GM12873 (cell line): ENCODE results near the gene GPR62.

Experiments
- TF ChIP-seq, protein P1 (sequence below): IDR thresholded peaks from 2 replicates; pipeline ENCODE4 v1.5.1; 2012; ENCODE audit warnings: low read depth, mild to moderate bottlenecking, moderate library complexity, low read length, control low read depth; ENCODE audit not compliant: insufficient read depth; ENCODE audit errors: missing control alignments

The GPR62 gene

DNA sequence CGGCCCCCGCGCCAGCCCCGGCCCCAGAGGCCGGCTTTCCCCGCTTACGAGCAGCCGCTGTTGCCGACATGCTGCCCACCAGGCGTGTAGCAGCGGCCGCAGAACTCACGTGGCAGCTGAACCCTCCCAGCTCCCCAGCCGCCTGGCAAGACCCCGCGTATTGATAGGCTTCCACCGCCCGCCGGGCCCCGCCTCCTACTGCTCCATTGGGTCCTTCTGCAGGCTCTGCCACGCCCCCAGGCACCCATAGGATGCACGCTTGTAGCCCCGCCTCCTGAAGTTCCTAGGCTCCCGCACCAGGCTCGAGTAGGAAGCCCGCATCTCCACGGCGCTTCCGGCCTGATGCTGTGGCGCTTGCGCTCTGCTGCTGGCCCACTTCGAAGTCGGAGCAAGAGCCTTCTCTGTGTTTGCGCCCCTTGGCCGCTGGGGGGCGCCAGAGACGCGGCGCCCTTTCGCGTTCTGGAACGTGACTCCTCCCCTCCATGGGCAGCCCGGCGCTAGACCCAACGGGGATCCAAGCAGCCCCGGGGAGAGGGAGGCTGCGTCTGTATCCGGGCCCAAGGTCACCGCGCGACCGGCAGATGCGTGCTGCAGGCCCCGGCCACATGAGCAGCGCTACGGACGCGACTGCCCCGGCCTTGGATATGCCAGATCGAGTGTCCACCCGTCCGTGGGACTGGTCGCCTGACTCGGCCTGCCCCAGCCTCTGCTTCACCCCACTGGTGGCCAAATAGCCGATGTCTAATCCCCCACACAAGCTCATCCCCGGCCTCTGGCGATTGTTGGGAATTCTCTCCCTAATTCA lies 13.2 kb upstream of the GPR62 start, which contains the start of the genes PARP3 and RRP9:
Gene PARP3 (plus strand): TSS at position 566 of the 805 bp plus-strand sequence. CDS start 993 bp downstream, outside the sequence.
Gene RRP9 (minus strand): TSS at position 107 of the 805 bp plus-strand sequence. CDS start 37 bp downstream, at position 70.
- TF ChIP-seq, protein P1, sequence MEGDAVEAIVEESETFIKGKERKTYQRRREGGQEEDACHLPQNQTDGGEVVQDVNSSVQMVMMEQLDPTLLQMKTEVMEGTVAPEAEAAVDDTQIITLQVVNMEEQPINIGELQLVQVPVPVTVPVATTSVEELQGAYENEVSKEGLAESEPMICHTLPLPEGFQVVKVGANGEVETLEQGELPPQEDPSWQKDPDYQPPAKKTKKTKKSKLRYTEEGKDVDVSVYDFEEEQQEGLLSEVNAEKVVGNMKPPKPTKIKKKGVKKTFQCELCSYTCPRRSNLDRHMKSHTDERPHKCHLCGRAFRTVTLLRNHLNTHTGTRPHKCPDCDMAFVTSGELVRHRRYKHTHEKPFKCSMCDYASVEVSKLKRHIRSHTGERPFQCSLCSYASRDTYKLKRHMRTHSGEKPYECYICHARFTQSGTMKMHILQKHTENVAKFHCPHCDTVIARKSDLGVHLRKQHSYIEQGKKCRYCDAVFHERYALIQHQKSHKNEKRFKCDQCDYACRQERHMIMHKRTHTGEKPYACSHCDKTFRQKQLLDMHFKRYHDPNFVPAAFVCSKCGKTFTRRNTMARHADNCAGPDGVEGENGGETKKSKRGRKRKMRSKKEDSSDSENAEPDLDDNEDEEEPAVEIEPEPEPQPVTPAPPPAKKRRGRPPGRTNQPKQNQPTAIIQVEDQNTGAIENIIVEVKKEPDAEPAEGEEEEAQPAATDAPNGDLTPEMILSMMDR, result peak; percentile 98

GRCh38 chr3:51942603-51943450 lies 12.4 kb upstream of the GPR62 start:
- TF ChIP-seq, protein P1, result no peak

DNA sequence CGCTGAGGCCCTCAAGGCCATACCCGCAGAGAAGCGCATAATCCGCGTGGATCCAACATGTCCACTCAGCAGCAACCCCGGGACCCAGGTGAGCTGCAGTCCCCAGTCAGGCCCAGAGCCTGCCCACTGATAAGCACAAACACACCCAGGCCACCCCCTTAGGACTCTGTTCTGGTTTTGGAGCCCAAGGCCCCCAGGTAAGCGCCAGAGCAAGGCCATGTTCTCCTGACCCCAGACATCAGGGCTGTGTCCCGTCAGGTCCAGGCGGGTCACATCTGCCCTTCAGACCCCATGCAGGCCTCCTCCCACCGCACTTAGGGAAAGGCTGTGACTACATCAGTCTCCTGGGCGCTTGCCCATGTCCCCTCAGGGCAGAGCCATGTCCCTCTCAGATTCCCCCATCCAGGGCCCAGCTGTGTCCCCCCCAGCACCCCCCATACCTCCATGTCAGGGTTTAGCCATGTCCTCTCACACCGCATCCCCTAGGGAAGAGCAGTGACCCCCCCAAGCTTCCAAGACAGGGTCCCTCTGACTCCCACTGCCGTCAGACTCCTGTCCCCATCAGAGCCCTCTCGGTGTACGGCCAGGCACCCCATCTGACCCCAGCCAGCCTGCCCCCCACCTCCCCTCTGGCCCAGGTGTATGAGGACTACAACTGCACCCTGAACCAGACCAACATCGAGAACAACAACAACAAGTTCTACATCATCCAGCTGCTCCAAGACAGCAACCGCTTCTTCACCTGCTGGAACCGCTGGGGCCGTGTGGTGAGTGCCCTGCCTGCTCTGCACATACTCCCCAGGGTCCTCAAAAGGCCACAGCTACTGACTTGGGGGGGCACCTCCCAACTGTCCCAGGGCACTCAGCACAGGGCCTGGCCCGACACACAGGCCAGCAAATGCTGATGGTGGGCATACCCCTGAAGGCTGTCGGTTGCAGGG lies 11.5 kb upstream of the GPR62 start:
- TF ChIP-seq, protein P1, result no peak

DNA sequence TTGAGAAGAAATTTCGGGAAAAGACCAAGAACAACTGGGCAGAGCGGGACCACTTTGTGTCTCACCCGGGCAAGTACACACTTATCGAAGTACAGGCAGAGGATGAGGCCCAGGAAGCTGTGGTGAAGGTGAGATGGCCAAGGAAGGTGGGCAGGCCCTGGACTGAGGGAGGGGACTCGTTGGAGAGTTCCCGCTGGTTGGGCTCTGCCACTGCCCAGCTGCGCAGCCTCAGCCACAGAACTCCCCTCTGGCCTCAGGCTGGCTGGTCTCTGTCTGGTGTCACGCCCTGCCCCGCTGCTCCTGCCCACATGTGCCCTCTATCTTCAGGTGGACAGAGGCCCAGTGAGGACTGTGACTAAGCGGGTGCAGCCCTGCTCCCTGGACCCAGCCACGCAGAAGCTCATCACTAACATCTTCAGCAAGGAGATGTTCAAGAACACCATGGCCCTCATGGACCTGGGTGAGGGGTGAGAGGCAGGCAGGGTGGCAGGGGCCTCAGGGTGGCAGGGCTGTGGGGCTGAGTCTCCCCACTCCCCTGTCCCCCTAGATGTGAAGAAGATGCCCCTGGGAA lies 10.6 kb upstream of the GPR62 start:
- TF ChIP-seq, protein P1, result no peak

- TF ChIP-seq, protein P1, result no peak
Measured at GRCh38 chr3:51945031-51945840, 9.9 kb upstream of the GPR62 start.
